ENCODE results near the gene IGSF3.

The IGSF3 gene

GRCh38 chr1:116686175-116686574 is 18.6 kb upstream of the IGSF3 start:
- H3K27me3 ChIP-seq (replicated peaks; ENCODE audit: insufficient read depth, low read length) = no peaks in the 10 kb centered on the region
- no peak overlapping the region for H2AFZ ChIP-seq (ENCODE audit: low read length)
- DNase-seq = no peak
- no peak for TF ChIP-seq EZH2phosphoT487 (IDR thresholded peaks at IDR 0.05; ENCODE audit: low read length)
- no peak for TF ChIP-seq EZH2 (optimal IDR thresholded peaks at IDR 0.05; ENCODE audit: low read depth, low read length)
- no peak for TF ChIP-seq CTCF (IDR thresholded peaks at IDR 0.05; ENCODE audit: low read length)
- no peak overlapping the region for H3K4me2 ChIP-seq (ENCODE audit: low read depth, low read length)
- H3K9ac ChIP-seq (ENCODE audit: low read length) = no peak overlapping the region
- no peaks in the 10 kb centered on the region for H3K4me1 ChIP-seq (ENCODE audit: low read length)
- H3K27ac ChIP-seq (ENCODE audit: low read length) = no peak overlapping the region
- no peaks in the 10 kb centered on the region for H3K79me2 ChIP-seq (ENCODE audit: low read length)
- no peak overlapping the region for H3K4me3 ChIP-seq (ENCODE audit: low read length)
- H4K20me1 ChIP-seq (ENCODE audit: insufficient read depth, low read length) = no peaks in the 10 kb centered on the region
- H3K9me3 ChIP-seq (replicated peaks; ENCODE audit: insufficient read depth, low read length) = no peaks in the 10 kb centered on the region
- no peaks in the 10 kb centered on the region for H3F3A ChIP-seq (ENCODE audit: insufficient read depth, low read length)
- no peaks in the 10 kb centered on the region for H3K9me2 ChIP-seq (replicated peaks; ENCODE audit: insufficient read depth, low read length)
- no peaks in the 10 kb centered on the region for H3K36me3 ChIP-seq (replicated peaks; ENCODE audit: insufficient read depth, low read length)

GRCh38 chr1:116684575-116684974 is 17.0 kb upstream of the IGSF3 start:
- Histone ChIP-seq H4K20me1 (ENCODE audit: insufficient read depth, low read length) (no peaks in the 10 kb centered on the region), H3K4me1 (ENCODE audit: low read length) (no peaks in the 10 kb centered on the region), H3K27ac (ENCODE audit: low read length) (no peak overlapping the region), H3K4me2 (ENCODE audit: low read depth, low read length) (no peak overlapping the region), H3K9me3 (replicated peaks; ENCODE audit: insufficient read depth, low read length) (no peaks in the 10 kb centered on the region), H3K4me3 (ENCODE audit: low read length) (no peak overlapping the region), H3K9ac (ENCODE audit: low read length) (no peak overlapping the region), H3F3A (ENCODE audit: insufficient read depth, low read length) (no peaks in the 10 kb centered on the region), H3K79me2 (ENCODE audit: low read length) (no peaks in the 10 kb centered on the region), H3K36me3 (replicated peaks; ENCODE audit: insufficient read depth, low read length) (no peaks in the 10 kb centered on the region), H3K27me3 (replicated peaks; ENCODE audit: insufficient read depth, low read length) (no peaks in the 10 kb centered on the region), H2AFZ (ENCODE audit: low read length) (no peak overlapping the region), H3K9me2 (replicated peaks; ENCODE audit: insufficient read depth, low read length) (no peaks in the 10 kb centered on the region)
- TF ChIP-seq EZH2phosphoT487 (IDR thresholded peaks at IDR 0.05; ENCODE audit: low read length) (no peak), CTCF (IDR thresholded peaks at IDR 0.05; ENCODE audit: low read length) (no peak), EZH2 (optimal IDR thresholded peaks at IDR 0.05; ENCODE audit: low read depth, low read length) (no peak)
- no peak for DNase-seq

- H3K4me2 ChIP-seq (ENCODE audit: low read depth, low read length) = peak overlapping the region; percentile 8; the same call in 1 of the 2 replicates
- no peaks in the 10 kb centered on the region for H3K27me3 ChIP-seq (replicated peaks; ENCODE audit: insufficient read depth, low read length)
- H3K9me2 ChIP-seq (replicated peaks; ENCODE audit: insufficient read depth, low read length) = no peaks in the 10 kb centered on the region
- TF ChIP-seq EZH2 (optimal IDR thresholded peaks at IDR 0.05; ENCODE audit: low read depth, low read length) (no peak), EZH2phosphoT487 (IDR thresholded peaks at IDR 0.05; ENCODE audit: low read length) (no peak), CTCF (IDR thresholded peaks at IDR 0.05; ENCODE audit: low read length) (no peak)
- H2AFZ ChIP-seq (ENCODE audit: low read length) = 0 out of 2 replicates have a peak overlapping the region, but pooled peaks have one; percentile 27
- H3F3A ChIP-seq (ENCODE audit: insufficient read depth, low read length) = no peaks in the 10 kb centered on the region
- no peaks in the 10 kb centered on the region for H3K79me2 ChIP-seq (ENCODE audit: low read length)
- H3K4me3 ChIP-seq (ENCODE audit: low read length) = no peak overlapping the region
- DNase-seq = no peak
- H3K36me3 ChIP-seq (replicated peaks; ENCODE audit: insufficient read depth, low read length) = no peaks in the 10 kb centered on the region
- no peaks in the 10 kb centered on the region for H4K20me1 ChIP-seq (ENCODE audit: insufficient read depth, low read length)
- no peak overlapping the region for H3K9ac ChIP-seq (ENCODE audit: low read length)
- no peaks in the 10 kb centered on the region for H3K9me3 ChIP-seq (replicated peaks; ENCODE audit: insufficient read depth, low read length)
- no peak overlapping the region for H3K27ac ChIP-seq (ENCODE audit: low read length)
- H3K4me1 ChIP-seq (ENCODE audit: low read length) = no peaks in the 10 kb centered on the region
Observed at GRCh38 chr1:116682641-116683221, 15.2 kb upstream of the IGSF3 start.

Measured in MM.1S (cell line).